Stimulated activated CD4-positive, alpha-beta T cell treated with anti-CD3 and anti-CD28 coated beads, TNF-alpha, amount 100 ng/mL, for 48 hours (primary cell): ENCODE results near the gene SLC37A1.

Source experiments
- DNase-seq, 3 donors: peaks; one replicate each; pipeline ENCODE4 v3.0.0-alpha.2; 2020; ENCODE audit warnings: low read depth in 3 of 3

SLC37A1 gene

GRCh38 chr21:42576639-42577038 lies 63.0 kb downstream of the SLC37A1 start:
- no peak for DNase-seq

GRCh38 chr21:42578034-42578433 lies 64.4 kb downstream of the SLC37A1 start:
- DNase-seq, result no peak

- no peak for DNase-seq
These were observed 65.2 kb downstream of the SLC37A1 start for GRCh38 chr21:42578761-42579415.

GRCh38 chr21:42579456-42580075 lies 65.9 kb downstream of the SLC37A1 start:
- DNase-seq, result no peak

- DNase-seq, result no peak
These were observed 66.6 kb downstream of the SLC37A1 start for GRCh38 chr21:42580076-42580792.

- DNase-seq, result no peak
These were observed 67.2 kb downstream of the SLC37A1 start for GRCh38 chr21:42580793-42581321.

- DNase-seq, result no peak
These were observed 67.8 kb downstream of the SLC37A1 start for GRCh38 chr21:42581336-42581992.

GRCh38 chr21:42581993-42582786 lies 68.5 kb downstream of the SLC37A1 start:
- no peak for DNase-seq

GRCh38 chr21:42582787-42583476 lies 69.3 kb downstream of the SLC37A1 start:
- DNase-seq, result no peak

GRCh38 chr21:42583477-42584295 lies 70.0 kb downstream of the SLC37A1 start:
- no peak for DNase-seq

GRCh38 chr21:42584296-42584641 lies 70.6 kb downstream of the SLC37A1 start:
- DNase-seq, result no peak

- no peak for DNase-seq
These were observed 72.2 kb downstream of the SLC37A1 start for GRCh38 chr21:42585881-42586280.

- no peak for DNase-seq
These were observed 72.8 kb downstream of the SLC37A1 start for GRCh38 chr21:42586406-42586805.

- no peak for DNase-seq
These were observed 73.4 kb downstream of the SLC37A1 start for GRCh38 chr21:42587036-42587435.

- no peak for DNase-seq
These were observed 76.9 kb downstream of the SLC37A1 start for GRCh38 chr21:42590431-42591131.

- no peak for DNase-seq
These were observed 77.7 kb downstream of the SLC37A1 start for GRCh38 chr21:42591170-42591869.

- DNase-seq, result no peak
These were observed 78.6 kb downstream of the SLC37A1 start for GRCh38 chr21:42592156-42592820.
